ENCODE data around the gene ANXA3. TPM values are rescaled to one million over a fixed set of nuclear protein-coding genes. Genes with fewer than 3 reads are reported as not detected.

ANXA3 gene
- total and polyA plus RNA-seq, 3 donors from 2014 or later, result 1.1 to 6.4 (median 3.5) TPM

DNA sequence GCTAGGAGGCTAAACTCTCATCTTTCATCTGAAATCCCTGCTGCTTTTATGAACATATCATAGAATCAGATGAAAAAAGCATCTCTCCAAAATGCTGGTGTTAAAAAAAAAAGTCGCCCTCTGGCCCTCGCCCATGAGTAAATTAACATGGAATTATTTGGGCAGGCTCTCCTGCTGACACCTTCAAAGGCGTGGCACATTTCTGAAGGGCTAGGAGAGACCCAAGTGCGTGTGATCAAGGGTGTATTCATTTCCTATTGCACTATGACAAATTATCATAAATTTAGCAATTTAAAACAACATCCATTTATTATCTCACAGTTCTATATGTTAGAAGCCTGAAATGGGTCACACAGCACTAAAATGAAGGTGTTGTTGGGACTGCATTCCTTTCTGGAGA, 5.1 kb downstream of the ANXA3 start:
- DNase-seq, result no peak
- Histone ChIP-seq H3K4me1 (no peaks in the 10 kb centered on the region), H3K9me3 (no peaks in the 10 kb centered on the region), H3K27ac (no peak overlapping the region), H3K4me3 (no peak overlapping the region), H3K27me3 (no peaks in the 10 kb centered on the region), H3K36me3 (ENCODE audit: low read depth, missing control alignments) (no peaks in the 10 kb centered on the region)
- 91 to 94% methylated on average over 4 of the region's 4 CpGs for WGBS, 2 donors
- TF ChIP-seq CTCF (IDR thresholded peaks at IDR 0.05), result no peak
- no peak for TF ChIP-seq POLR2A (IDR thresholded peaks at IDR 0.05)
- intact Hi-C loops (cut with DNase I; ENCODE audit: low total_unique reads), result no loop called here

- Histone ChIP-seq H3K4me1 (no peaks in the 10 kb centered on the region), H3K36me3 (ENCODE audit: low read depth, missing control alignments) (no peaks in the 10 kb centered on the region), H3K27ac (no peak overlapping the region), H3K9me3 (no peaks in the 10 kb centered on the region), H3K4me3 (no peak overlapping the region), H3K27me3 (no peaks in the 10 kb centered on the region)
- TF ChIP-seq CTCF (IDR thresholded peaks at IDR 0.05) (no peak), POLR2A (IDR thresholded peaks at IDR 0.05) (no peak)
- no peak for DNase-seq
- 84 to 85% methylated on average over 2 of the region's 2 CpGs for WGBS, 2 donors
- intact Hi-C loops (cut with DNase I; ENCODE audit: low total_unique reads), result no loop called here
Measured at GRCh38 chr4:78557841-78558240, 6.3 kb downstream of the ANXA3 start.

DNA sequence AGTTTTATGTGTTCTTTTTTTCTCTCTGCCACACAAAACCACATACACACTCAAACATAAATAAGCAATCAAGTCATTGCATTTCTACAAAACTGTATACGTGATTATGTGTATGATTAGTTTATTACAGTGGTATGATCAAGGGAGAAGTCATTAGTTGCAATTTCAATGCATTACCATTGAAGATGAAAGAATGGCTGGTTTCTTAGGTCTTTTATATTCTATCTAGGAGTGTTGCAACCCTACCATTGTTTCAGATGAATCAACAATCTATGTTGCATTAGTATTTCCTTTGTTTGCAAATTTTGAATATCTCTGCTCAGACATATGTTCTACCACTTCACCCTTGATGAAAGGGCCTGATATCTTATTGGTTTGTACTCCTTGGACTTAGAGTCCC, 6.8 kb downstream of the ANXA3 start:
- intact Hi-C loops (cut with DNase I; ENCODE audit: low total_unique reads), result no loop called here
- DNase-seq, result no peak
- H3K27ac ChIP-seq, result no peak overlapping the region
- no peaks in the 10 kb centered on the region for H3K4me1 ChIP-seq
- H3K36me3 ChIP-seq (ENCODE audit: low read depth, missing control alignments), result no peaks in the 10 kb centered on the region
- no peaks in the 10 kb centered on the region for H3K9me3 ChIP-seq
- TF ChIP-seq POLR2A (IDR thresholded peaks at IDR 0.05), result no peak
- TF ChIP-seq CTCF (IDR thresholded peaks at IDR 0.05), result no peak
- no peaks in the 10 kb centered on the region for H3K27me3 ChIP-seq
- WGBS, 2 donors, result 85 to 87% methylated on average over 1 of the region's 1 CpG
- no peak overlapping the region for H3K4me3 ChIP-seq

- H3K4me3 ChIP-seq, result no peak overlapping the region
- 87 to 90% methylated on average over 2 of the region's 2 CpGs for WGBS, 2 donors
- TF ChIP-seq POLR2A (IDR thresholded peaks at IDR 0.05), result no peak
- TF ChIP-seq CTCF (IDR thresholded peaks at IDR 0.05), result no peak
- no peaks in the 10 kb centered on the region for H3K27me3 ChIP-seq
- DNase-seq, result no peak
- no peaks in the 10 kb centered on the region for H3K9me3 ChIP-seq
- intact Hi-C loops (cut with DNase I; ENCODE audit: low total_unique reads), result no loop called here
- H3K4me1 ChIP-seq, result no peaks in the 10 kb centered on the region
- H3K27ac ChIP-seq, result no peak overlapping the region
- H3K36me3 ChIP-seq (ENCODE audit: low read depth, missing control alignments), result no peaks in the 10 kb centered on the region
Measured at GRCh38 chr4:78560296-78560963, 8.9 kb downstream of the ANXA3 start.

GRCh38 chr4:78561677-78562076, 10.1 kb downstream of the ANXA3 start:
- H3K27ac ChIP-seq, result no peak overlapping the region
- no peak for TF ChIP-seq CTCF (IDR thresholded peaks at IDR 0.05)
- no peak for TF ChIP-seq POLR2A (IDR thresholded peaks at IDR 0.05)
- intact Hi-C loops (cut with DNase I; ENCODE audit: low total_unique reads), result no loop called here
- no peaks in the 10 kb centered on the region for H3K27me3 ChIP-seq
- no peaks in the 10 kb centered on the region for H3K36me3 ChIP-seq (ENCODE audit: low read depth, missing control alignments)
- DNase-seq, result no peak
- no peaks in the 10 kb centered on the region for H3K4me1 ChIP-seq
- H3K4me3 ChIP-seq, result no peak overlapping the region
- H3K9me3 ChIP-seq, result no peaks in the 10 kb centered on the region
